Gastroesophageal sphincter (tissue), 3 donors: ENCODE data around the gene PIGK.

ENCODE experiments used
- EP300 ChIP-seq: sonication (generic); formaldehyde crosslinking; IDR thresholded peaks from one replicate; pipeline ENCODE4 v1.6.1; 2017; ENCODE audit warnings: antibody characterized with exemption, mild to moderate bottlenecking
- POLR2A ChIP-seq, 2 donors: fragments of 450-650 bp; IDR thresholded peaks; one replicate each; pipeline ENCODE4 v1.6.1; 2017; ENCODE audit warnings: antibody characterized with exemption in 2 of 2, mild to moderate bottlenecking in 2 of 2, moderate library complexity in 1 of 2
- POLR2AphosphoS5 ChIP-seq: sonication (generic); formaldehyde crosslinking; IDR thresholded peaks from one replicate; pipeline ENCODE4 v1.6.1; 2017; ENCODE audit warnings: antibody characterized with exemption
- TF ChIP-seq, protein P1 (sequence below), 4 experiments: fragments of 200-600 bp in 2 of 4; fragments of 450-650 bp in 2 of 4; sonication (generic) in 1 of 4; IDR thresholded peaks; one replicate each; pipeline ENCODE4 v1.5.1; 2017 to 2019; ENCODE audit warnings: antibody characterized with exemption in 4 of 4, mild to moderate bottlenecking in 2 of 4, moderate library complexity in 2 of 4

DNA sequence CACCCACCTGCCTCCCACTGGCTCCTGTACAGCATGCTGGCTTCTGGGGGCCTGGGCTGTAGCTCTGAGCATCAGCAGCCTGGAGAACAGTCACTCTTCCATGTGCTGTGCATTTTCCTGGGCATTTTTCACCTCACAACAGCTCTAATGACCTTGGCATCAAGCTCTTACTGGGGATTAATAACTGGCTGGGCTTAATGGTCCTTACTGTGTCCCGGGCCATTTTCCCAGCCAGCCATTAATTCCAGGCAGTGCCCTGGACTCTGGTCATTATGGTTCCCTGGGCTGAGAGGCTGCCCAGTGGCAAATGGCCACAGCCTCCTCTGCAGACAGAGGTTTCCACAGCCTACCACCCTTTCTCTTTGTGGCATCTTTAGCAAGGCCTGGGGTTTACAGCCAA, 180.1 kb downstream of the PIGK start:
- TF ChIP-seq, protein P1, sequence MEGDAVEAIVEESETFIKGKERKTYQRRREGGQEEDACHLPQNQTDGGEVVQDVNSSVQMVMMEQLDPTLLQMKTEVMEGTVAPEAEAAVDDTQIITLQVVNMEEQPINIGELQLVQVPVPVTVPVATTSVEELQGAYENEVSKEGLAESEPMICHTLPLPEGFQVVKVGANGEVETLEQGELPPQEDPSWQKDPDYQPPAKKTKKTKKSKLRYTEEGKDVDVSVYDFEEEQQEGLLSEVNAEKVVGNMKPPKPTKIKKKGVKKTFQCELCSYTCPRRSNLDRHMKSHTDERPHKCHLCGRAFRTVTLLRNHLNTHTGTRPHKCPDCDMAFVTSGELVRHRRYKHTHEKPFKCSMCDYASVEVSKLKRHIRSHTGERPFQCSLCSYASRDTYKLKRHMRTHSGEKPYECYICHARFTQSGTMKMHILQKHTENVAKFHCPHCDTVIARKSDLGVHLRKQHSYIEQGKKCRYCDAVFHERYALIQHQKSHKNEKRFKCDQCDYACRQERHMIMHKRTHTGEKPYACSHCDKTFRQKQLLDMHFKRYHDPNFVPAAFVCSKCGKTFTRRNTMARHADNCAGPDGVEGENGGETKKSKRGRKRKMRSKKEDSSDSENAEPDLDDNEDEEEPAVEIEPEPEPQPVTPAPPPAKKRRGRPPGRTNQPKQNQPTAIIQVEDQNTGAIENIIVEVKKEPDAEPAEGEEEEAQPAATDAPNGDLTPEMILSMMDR (IDR thresholded peaks at IDR 0.05), result no peak
- no peak for TF ChIP-seq EP300
- TF ChIP-seq POLR2AphosphoS5, result no peak
- no peak for TF ChIP-seq POLR2A (IDR thresholded peaks at IDR 0.05)
